Effector CD4-positive, alpha-beta T cell (primary cell): ENCODE measurements around the gene MAPK9.

Experiments used
- DNase-seq: peaks from one replicate; pipeline ENCODE4 v3.0.0-alpha.2; 2020
- total RNA-seq: gene quantifications from one replicate; lab custom pipeline; 2026; lab: John Stamatoyannopoulos, UW

Gene MAPK9
- 35.3 reads per million, percentile 60 among the genes with 10 or more reads in this experiment for total RNA-seq

- DNase-seq: peak; percentile 80
Measured at GRCh38 chr5:180291943-180292831, at the start of gene MAPK9. MAPK9 (minus strand) TSS chr5:180292083; CDS start chr5:180280561, 11,522 bp downstream.

GRCh38 chr5:180341595-180341994, 49.7 kb upstream of the MAPK9 start:
- no peak for DNase-seq

GRCh38 chr5:180340856-180341255, 49.0 kb upstream of the MAPK9 start:
- no peak for DNase-seq

- DNase-seq: no peak
Measured at GRCh38 chr5:180339583-180340183, 47.8 kb upstream of the MAPK9 start.

- no peak for DNase-seq
Measured at GRCh38 chr5:180338001-180338707, 46.3 kb upstream of the MAPK9 start.

- DNase-seq: no peak
Measured at GRCh38 chr5:180336234-180337020, 44.5 kb upstream of the MAPK9 start.

- no peak for DNase-seq
Measured at GRCh38 chr5:180335614-180336233, 43.8 kb upstream of the MAPK9 start.

- no peak for DNase-seq
Measured at GRCh38 chr5:180334751-180335613, 43.1 kb upstream of the MAPK9 start.

- no peak for DNase-seq
Measured at GRCh38 chr5:180334176-180334575, 42.3 kb upstream of the MAPK9 start.

GRCh38 chr5:180333661-180334060, 41.8 kb upstream of the MAPK9 start:
- no peak for DNase-seq

GRCh38 chr5:180332861-180333260, 41.0 kb upstream of the MAPK9 start:
- no peak for DNase-seq

GRCh38 chr5:180332051-180332517, 40.2 kb upstream of the MAPK9 start:
- DNase-seq: no peak

- no peak for DNase-seq
Measured at GRCh38 chr5:180331647-180331950, 39.7 kb upstream of the MAPK9 start.

- DNase-seq: no peak
Measured at GRCh38 chr5:180330810-180331646, 39.1 kb upstream of the MAPK9 start.

GRCh38 chr5:180330270-180330648, 38.4 kb upstream of the MAPK9 start:
- DNase-seq: no peak

GRCh38 chr5:180329606-180330269, 37.9 kb upstream of the MAPK9 start:
- no peak for DNase-seq

- no peak for DNase-seq
Measured at GRCh38 chr5:180329138-180329435, 37.2 kb upstream of the MAPK9 start.

GRCh38 chr5:180328296-180329137, 36.6 kb upstream of the MAPK9 start:
- DNase-seq: peak; percentile 82

GRCh38 chr5:180326989-180327565, 35.2 kb upstream of the MAPK9 start:
- no peak for DNase-seq
